Stimulated activated CD4-positive, alpha-beta T cell treated with anti-CD3 and anti-CD28 coated beads, Interleukin-4, amount 100 ng/mL, for 4 hours (primary cell): ENCODE measurements around the gene SMC6.

Experiments used
- DNase-seq, 2 experiments: peaks; one replicate each; pipeline ENCODE4 v3.0.0-alpha.2; 2020

SMC6 gene

GRCh38 chr2:17753803-17754663, at the start of gene SMC6, which contains the start of gene GEN1:
TSS of gene SMC6 (minus strand) at chr2:17753810. CDS start at chr2:17745946, 7,864 bp downstream.
TSS of gene GEN1 (plus strand) at chr2:17754138. CDS start at chr2:17759944, 5,806 bp downstream.
- peak; percentile 88 to 92 for DNase-seq

DNA sequence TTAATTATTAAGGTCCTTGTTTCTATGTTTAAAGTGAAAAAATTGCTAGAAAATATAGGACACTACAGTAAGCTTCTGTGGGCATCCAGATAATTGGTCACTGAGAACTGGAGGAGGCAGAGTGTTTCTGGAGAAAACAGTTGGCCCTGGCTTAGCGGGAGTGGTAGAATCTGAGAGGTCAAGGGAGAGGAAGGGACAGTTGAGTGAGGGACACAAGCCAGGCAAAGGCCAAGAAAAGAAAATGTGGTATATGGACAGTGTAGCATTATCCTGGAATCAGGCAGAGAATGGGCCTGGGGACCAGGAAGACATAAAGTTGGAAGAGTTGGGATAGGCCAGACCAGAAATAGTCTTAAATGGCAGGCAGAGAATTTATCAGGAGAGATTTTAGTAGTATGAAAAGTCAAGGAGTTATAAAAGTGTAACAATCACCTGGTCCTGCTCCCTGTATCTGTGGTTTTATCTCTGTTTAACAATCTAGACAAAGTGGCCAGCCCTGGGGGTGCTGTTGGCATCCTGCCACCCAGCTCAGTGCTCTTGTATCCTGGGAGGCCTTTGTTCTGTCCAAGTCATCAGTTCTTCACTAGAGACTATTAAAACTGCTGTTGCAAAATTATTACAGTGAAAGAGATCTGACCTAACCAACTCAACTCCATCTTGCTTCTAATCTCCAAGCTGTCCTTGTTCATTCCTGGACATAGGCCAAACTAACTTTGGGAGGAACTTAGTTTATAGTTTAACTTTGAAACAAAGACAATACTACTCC, 47.3 kb upstream of the SMC6 start:
- no peak for DNase-seq

GRCh38 chr2:17800219-17800618, 46.6 kb upstream of the SMC6 start:
- DNase-seq, result no peak

DNA sequence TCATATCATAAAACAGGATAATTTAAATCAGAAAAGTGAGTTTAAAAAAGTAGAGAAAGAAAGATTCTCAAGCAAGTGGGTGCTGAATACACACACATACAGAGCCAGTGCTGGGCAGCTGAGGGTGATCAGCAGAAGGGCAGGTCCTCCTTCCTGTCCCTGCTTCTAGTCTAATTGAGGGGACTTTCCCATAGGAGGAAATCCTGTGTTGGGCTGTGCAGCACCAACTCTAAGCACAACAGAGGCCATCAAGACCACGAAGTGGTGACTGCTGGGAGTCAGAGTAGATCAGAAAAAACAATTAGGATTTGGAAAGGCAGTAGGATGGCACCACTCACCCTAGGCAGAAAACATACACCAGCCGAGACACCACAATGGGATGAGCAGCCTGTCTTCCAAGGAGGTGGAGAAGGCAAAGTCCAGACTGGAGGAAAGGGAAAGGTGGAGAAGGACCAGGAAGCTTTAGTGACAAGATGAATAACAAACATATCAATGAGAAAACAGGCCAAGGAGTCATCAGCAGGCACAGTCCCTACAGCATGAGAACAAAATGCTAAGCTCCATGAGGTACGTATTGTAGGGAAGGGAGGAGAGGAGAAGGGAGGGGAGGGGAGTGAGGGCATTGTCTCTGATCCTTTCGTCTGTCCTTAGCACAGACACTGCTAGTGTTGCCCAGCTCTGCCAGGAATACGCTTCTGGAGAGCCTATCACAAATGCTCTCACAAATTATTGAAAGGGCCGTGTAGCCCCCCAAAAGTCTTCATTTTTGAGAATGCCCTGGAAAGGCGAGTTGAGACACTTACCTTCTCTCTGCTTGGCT, 45.9 kb upstream of the SMC6 start:
- DNase-seq, result no peak

GRCh38 chr2:17798338-17798737, 44.7 kb upstream of the SMC6 start:
- DNase-seq, result no peak

- no peak for DNase-seq
Observed at GRCh38 chr2:17795309-17795708, 41.7 kb upstream of the SMC6 start.

DNA sequence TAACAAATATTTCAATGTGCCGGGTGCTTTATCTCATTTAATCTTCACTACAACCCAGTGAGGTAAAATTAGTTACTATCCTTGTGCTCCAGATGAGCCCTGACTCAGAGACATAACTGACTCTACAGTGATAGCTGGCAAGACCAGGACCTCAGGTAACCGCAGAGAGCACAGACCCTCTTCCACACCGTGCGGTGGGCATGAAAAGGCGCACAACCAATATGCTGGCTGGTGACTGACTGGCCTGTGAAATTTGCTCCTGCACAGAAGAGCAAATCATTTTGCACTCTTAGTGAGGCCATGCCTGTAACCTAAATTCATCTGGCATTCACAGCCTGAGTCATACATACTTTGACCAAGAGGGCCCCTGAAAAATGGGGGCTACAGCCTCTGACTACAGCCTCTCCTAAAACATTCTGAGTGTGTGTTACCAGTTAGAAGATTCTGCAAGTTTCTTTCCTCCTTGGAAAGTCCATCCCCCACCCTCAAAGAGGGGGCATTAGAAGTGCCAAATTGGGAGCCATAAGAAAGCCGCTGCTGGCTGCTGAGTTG, 40.3 kb upstream of the SMC6 start:
- no peak for DNase-seq

DNA sequence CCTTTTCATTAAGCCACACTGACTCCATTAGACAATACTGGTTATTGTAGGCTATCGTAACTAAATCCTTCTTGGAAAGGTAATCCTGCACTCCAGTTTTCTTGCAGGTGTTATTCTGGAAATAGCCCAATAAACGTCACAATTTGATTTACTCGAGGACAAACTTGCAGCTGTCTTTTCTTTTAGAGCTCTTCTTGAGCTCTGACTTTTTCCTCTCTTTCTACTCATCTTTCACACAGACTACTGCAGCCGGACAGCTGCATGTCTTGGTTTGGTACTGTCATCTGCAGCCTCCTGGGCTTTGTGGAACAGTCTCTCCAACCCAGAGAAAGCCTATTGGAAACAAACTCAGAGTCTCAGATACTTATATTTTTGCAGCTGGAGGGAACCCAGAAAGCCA, 39.7 kb upstream of the SMC6 start:
- no peak for DNase-seq

DNA sequence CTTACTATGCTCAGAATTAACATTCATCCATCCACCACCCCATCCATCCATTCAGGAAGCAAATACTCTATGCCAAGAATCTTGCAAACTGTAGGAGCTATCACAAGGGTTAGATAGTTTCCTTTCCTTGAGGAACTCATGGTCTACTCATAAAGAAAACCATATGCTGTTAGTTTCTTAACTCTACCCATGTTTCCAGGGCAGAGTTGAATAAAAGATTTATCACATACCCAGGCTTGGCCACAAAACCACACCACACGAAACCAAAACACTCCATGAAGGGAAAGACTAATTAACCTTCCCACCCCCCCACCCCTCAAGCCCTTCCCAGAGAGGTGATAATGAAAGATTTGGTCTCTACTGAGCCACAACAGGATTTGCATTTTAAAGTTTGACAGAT, 38.9 kb upstream of the SMC6 start:
- no peak for DNase-seq

DNA sequence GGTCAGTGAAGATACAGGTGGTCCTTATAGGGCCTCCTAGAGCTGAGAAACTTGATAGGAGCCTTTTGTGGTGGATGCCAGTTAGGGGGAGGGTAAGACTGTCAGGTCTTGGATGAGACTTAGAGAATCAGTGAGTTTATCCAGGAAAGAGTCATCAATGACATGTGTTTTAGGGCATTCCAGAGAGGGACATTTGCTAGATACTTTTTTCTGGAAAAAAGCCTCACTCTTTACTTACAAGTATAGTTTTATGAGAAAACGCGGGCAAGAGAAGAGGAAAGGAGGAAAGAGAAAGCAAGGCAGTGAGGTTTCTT, 38.2 kb upstream of the SMC6 start:
- DNase-seq, result no peak

GRCh38 chr2:17791121-17791816, 37.7 kb upstream of the SMC6 start:
- no peak for DNase-seq

DNA sequence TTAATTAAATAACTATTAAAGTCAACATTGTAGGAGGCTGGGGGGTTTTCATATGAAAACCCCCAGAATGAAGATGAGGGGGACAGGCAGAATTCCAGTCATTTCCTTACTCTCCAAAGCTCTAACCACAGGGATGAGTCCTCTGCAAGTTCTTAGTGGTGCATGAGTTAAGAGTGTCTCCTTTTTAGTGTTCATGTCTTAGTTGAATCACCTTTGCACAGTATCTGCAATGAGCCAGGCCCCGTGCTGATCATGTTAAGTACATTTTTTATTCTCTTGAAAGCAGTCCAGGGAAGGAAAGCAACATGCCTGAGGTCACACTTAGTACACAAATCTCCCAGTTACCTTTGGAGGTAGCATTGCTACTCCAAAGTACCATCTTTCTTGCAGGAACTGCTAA, 36.9 kb upstream of the SMC6 start:
- DNase-seq, result no peak

- no peak for DNase-seq
Observed at GRCh38 chr2:17788773-17789172, 35.2 kb upstream of the SMC6 start.

- no peak for DNase-seq
Observed at GRCh38 chr2:17786727-17787126, 33.1 kb upstream of the SMC6 start.

- DNase-seq, result no peak
Observed at GRCh38 chr2:17781482-17781881, 27.9 kb upstream of the SMC6 start.

DNA sequence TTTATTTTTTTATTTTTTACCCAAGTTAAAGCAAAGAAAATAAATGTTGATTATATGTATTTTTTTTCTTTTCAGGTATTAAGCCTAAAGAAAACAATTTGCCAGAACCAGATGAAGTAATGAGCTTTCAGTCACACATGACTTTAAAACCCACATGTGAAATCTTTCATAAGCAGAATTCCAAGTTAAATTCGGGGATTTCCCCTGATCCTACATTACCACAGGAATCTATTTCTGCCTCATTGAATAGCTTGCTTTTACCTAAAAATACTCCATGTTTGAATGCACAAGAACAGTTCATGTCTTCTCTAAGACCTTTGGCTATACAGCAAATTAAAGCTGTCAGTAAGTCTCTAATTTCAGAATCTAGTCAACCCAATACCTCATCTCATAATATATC, 26.9 kb upstream of the SMC6 start:
- DNase-seq, result no peak

DNA sequence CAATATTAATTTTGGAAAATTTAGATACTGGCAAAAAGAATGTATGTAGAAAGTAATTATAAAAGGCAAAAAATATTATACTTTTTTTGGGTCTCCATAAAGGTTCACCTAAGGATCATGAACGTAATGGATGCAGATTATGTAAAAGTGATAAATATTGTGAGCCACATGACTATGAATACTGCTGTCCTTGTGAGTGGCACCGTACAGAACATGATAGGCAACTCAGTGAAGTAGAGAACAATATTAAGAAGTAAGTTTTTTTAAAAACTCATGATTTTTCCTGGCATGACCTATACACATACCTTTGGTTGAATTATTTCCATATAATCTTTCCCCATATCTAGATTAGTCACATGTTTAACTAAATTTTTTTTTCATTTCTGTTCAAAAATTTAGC, 18.9 kb upstream of the SMC6 start:
- no peak for DNase-seq

DNA sequence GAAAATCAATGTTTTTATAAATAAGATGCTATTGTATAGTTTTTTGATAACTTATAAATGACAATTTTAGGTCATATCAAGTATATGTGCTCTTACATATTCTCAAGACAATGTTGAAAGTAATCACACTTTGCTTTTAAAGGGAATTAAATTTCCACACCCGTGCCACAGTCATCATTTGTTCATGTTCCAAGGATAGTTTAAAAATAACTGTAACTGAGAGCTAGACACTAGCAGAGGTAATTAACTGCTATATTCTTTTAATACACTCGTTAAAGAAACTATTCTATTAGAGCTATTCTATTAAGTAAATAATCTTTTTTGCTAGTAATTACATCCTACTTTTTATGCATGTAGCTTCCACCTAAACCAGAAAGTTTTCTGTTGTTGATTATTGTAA, 18.3 kb upstream of the SMC6 start:
- no peak for DNase-seq

- DNase-seq, result no peak
Observed at GRCh38 chr2:17768894-17769293, 15.3 kb upstream of the SMC6 start.

DNA sequence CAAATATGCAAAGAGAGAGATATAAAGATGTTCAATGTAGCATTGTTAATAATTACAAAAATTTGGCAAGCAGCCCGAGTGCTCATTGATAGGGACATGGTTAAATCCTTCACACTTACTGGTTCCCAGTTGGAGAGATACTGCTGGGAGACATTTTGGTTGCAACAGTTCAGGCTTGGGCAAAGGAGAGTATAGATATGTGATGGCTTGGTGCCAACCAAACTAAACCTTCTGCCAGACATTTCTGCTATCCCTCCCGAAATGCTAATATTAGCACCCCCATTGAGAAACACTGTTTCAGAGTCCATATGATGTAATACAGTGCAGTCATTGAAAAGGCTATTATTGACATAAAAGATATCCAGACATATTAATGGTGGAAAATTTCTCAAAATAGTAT, 11.8 kb upstream of the SMC6 start:
- no peak for DNase-seq

- no peak for DNase-seq
Observed at GRCh38 chr2:17763641-17764333, 10.2 kb upstream of the SMC6 start.

DNA sequence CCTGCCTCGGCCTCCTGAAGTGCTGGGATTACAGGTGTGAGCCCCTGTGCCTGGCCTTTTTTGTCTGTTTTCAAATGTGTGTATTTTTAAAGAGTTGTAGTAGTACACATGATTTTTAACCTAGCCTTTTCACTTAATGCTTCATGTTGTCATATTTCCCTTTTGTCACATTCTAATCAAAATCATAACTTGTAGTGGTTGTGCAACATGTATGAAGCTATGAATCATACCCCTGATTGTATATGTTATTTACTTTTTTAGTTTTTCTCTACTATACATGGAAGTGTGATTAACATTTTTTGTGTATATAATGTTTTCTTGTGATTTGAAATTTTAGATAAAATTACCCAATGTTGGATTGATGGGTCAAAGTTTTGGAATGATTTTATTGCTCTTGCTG, 8.8 kb upstream of the SMC6 start:
- DNase-seq, result no peak
